Measurements from ENCODE around the gene CRADD.

Gene CRADD

DNA sequence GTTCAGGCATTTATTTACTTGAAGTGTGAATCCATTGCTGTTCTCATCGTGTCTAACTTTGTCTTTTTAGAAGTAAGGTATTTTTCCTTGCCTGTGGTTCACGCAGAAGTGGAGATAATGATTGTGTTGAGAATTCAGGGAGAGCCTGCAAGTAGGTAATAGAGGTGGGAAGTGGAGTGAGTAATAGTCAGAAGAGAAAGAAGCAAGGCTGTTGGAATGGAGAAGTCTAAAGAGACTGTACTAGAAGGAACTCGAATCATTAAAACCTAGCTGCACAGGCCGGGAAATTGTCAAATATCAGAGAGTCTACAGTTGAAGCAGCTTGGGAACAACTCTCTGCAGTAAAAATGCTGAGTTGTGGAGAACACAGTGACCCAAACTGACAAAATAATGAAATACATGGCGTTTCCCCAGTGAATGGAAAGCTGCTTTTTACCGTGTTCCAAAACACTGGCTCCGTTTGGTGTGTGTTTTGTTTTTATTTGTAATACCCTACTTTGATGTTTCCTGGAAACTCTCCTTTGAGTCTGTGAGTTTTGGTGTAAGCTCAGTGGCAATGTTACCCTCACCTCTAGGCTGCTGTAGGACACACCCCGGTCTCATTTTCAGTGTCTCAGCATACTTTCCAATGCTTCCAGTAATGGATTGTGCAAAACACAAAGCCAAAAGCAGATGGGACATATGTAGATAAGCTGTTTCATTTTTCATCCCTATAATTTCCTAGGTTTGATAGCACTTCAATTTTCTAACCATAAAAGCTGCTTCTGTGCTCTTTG, 146.6 kb downstream of the CRADD start:
- H3K4me3 ChIP-seq (ENCODE audit: low read depth in 1 of 2, low read length in 2 of 2): no peak overlapping the region
- H3K27ac ChIP-seq (ENCODE audit: low read length): peak overlapping the region; percentile 47
- peaks cover 6 to 34% of the 10 kb centered on the region in 2 donors for H3K4me1 ChIP-seq (ENCODE audit: control insufficient read depth in 1 of 2, insufficient read depth in 2 of 2, low read length in 2 of 2)

DNA sequence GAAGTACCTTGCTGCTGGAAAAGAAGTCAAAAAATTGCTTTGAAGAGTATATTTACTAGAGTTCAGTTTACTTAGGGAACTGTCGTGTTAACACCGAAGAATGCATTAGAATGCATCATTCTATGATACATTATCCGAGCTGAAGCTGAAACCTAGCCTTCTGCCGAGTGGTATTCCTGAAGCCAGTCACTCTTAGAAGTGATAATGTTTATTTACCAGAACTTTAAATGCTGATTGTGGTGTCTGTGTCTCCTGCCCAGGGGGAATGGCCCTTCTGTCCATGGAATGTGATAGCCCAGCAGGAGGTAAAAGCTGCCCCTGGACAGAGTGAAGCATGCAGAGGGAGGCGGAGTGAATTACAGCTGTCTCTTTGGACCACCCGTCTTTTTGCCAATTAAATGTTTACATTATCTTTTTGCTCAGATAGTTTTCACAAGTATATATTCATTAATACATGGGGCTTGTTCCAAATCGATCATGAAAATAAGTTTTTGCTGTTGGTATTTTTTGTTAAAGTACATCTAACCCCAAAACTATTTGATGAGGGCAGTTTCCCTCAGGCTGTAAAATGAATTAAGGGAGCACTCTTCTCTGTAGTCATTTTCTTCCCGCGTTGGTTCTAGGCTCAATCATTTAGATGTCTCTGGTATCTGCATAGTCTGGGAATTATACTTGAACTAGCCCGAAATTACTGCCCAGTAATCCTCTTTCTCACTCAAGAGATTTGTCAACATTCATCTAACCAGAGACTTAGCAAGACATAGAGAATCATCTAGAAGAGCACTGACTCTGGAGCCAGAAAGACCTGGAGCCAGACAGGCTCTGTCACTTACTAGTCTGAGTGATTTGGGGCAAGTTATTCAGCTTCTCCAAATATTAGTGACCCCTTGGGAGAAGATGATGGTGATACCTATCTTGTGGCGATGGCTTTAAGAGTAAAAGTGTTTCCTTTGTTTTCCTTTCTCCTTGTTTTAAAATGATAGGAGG, 147.6 kb downstream of the CRADD start:
- H3K27ac ChIP-seq (ENCODE audit: low read length): peak overlapping the region; percentile 27
- no peaks in the 10 kb centered on the region for H3K27me3 ChIP-seq (ENCODE audit: low read depth, low read length)
- no peaks in the 10 kb centered on the region for H3K36me3 ChIP-seq (ENCODE audit: control insufficient read depth in 1 of 2, insufficient read depth in 2 of 2, low read length in 2 of 2)
- H3K4me3 ChIP-seq (ENCODE audit: low read depth in 1 of 2, low read length in 2 of 2): no peak overlapping the region
- no peaks in the 10 kb centered on the region for H3K9me3 ChIP-seq (ENCODE audit: control insufficient read depth in 1 of 2, low read length in 2 of 2)
- peaks cover 6 to 34% of the 10 kb centered on the region in 2 donors for H3K4me1 ChIP-seq (ENCODE audit: control insufficient read depth in 1 of 2, insufficient read depth in 2 of 2, low read length in 2 of 2)

More for the DNA sequence above, 146.6 kb downstream of the CRADD start:
- Histone ChIP-seq H3K36me3 (ENCODE audit: control insufficient read depth in 1 of 2, insufficient read depth in 2 of 2, low read length in 2 of 2) (no peaks in the 10 kb centered on the region), H3K27me3 (ENCODE audit: low read depth, low read length) (no peaks in the 10 kb centered on the region), H3K9me3 (ENCODE audit: control insufficient read depth in 1 of 2, low read length in 2 of 2) (no peaks in the 10 kb centered on the region)

DNA sequence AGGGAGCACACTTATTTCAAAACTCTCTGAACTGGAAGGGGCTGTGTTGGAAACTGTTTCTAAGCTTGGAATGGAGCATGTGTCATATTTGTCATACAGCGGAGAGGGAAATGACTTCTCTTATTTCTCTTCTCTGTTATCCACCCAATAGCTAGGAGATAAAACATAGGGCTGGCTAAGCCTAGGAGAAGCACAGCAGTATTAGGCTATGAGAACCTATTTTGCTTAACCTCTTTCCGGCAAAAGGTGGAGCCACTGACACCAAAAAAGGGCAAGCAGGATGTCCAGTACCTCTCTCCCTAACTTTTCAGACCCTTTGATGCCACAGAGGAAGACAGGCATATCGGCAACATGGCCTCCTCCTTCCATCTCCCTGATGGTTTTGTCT, 148.3 kb downstream of the CRADD start:
- H3K36me3 ChIP-seq (ENCODE audit: control insufficient read depth in 1 of 2, insufficient read depth in 2 of 2, low read length in 2 of 2): no peaks in the 10 kb centered on the region
- H3K9me3 ChIP-seq (ENCODE audit: control insufficient read depth in 1 of 2, low read length in 2 of 2): no peaks in the 10 kb centered on the region
- H3K27me3 ChIP-seq (ENCODE audit: low read depth, low read length): no peaks in the 10 kb centered on the region
- peaks cover 6 to 34% of the 10 kb centered on the region in 2 donors for H3K4me1 ChIP-seq (ENCODE audit: control insufficient read depth in 1 of 2, insufficient read depth in 2 of 2, low read length in 2 of 2)
- H3K4me3 ChIP-seq (ENCODE audit: low read depth in 1 of 2, low read length in 2 of 2): no peak overlapping the region
- peak overlapping the region; percentile 27 for H3K27ac ChIP-seq (ENCODE audit: low read length)

DNA sequence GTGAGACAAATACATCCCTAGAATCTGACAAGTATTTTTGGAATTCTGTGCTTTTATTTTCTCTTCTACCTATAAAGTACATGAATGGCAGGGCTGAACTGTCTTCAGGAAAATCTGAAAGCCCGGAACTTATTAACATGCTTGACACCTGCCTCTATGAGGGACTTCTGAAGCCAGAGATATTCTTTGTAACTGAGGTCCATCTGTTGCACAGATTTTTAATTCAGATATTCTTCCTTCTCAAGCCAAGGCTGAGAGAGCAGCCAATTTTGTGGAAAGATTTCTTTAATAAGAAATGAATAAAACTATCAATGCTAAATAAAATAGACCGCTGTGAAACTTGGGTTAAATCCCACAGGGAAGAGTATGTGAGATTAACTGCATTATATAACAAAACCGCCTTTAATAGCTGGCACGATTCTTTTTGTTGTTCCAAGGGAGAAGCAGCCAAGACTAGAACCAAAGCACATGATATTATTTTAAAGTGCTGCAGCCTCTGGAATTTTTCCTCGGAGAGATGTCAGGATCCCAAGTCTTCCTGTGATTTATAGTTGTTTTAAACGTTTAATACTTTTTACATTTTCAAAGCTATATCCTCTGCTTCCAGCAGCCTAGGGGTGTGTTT, 148.9 kb downstream of the CRADD start:
- H3K4me1 ChIP-seq (ENCODE audit: control insufficient read depth in 1 of 2, insufficient read depth in 2 of 2, low read length in 2 of 2): peaks cover 6 to 34% of the 10 kb centered on the region in 2 donors
- no peaks in the 10 kb centered on the region for H3K36me3 ChIP-seq (ENCODE audit: control insufficient read depth in 1 of 2, insufficient read depth in 2 of 2, low read length in 2 of 2)
- H3K9me3 ChIP-seq (ENCODE audit: control insufficient read depth in 1 of 2, low read length in 2 of 2): no peaks in the 10 kb centered on the region
- H3K4me3 ChIP-seq (ENCODE audit: low read depth in 1 of 2, low read length in 2 of 2): no peak overlapping the region
- H3K27ac ChIP-seq (ENCODE audit: low read length): peak overlapping the region; percentile 27
- H3K27me3 ChIP-seq (ENCODE audit: low read depth, low read length): no peaks in the 10 kb centered on the region

DNA sequence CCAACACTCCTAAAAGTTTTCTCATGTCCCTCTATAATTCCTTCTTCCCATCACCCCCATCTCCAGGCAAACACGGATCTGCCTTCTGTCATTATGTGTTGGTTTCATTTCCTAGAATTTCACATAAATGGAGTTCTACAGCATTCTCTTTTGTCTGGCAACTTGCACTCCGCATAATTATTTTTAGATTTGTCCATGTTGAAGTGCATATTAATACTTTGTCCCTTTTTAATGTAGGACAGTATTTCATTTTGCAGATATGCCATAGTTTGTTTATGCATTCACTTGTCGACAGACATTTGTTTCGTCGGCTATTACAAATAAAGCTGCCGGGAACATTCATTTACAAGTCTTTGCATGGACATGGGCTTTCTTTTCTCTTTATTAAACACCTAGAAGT, 150.0 kb downstream of the CRADD start:
- Histone ChIP-seq H3K27ac (ENCODE audit: low read length) (no peak overlapping the region), H3K36me3 (ENCODE audit: control insufficient read depth in 1 of 2, insufficient read depth in 2 of 2, low read length in 2 of 2) (no peaks in the 10 kb centered on the region), H3K27me3 (ENCODE audit: low read depth, low read length) (no peaks in the 10 kb centered on the region), H3K9me3 (ENCODE audit: control insufficient read depth in 1 of 2, low read length in 2 of 2) (no peaks in the 10 kb centered on the region), H3K4me3 (ENCODE audit: low read depth in 1 of 2, low read length in 2 of 2) (no peak overlapping the region), H3K4me1 (ENCODE audit: control insufficient read depth in 1 of 2, insufficient read depth in 2 of 2, low read length in 2 of 2) (peaks cover 6 to 34% of the 10 kb centered on the region in 2 donors)

DNA sequence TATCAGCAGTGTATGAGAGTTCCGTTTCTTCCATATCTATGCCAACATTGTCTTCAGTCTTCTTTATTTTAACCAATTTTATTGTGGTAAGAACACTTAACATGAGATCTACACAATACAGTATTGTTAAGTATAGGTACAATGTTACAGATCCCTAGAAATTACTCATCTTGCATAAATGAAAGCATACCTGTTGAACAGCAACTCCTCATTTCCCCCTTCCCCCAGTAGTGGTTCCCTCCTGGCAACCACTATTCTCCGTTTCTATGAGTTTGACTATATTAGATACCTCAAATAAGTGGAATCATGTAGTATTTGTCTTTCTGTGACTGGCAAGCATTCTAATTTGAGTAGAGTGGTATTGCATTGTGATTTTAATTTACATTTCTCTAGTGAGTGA, 150.5 kb downstream of the CRADD start:
- Histone ChIP-seq H3K36me3 (ENCODE audit: control insufficient read depth in 1 of 2, insufficient read depth in 2 of 2, low read length in 2 of 2) (no peaks in the 10 kb centered on the region), H3K27me3 (ENCODE audit: low read depth, low read length) (no peaks in the 10 kb centered on the region)

DNA sequence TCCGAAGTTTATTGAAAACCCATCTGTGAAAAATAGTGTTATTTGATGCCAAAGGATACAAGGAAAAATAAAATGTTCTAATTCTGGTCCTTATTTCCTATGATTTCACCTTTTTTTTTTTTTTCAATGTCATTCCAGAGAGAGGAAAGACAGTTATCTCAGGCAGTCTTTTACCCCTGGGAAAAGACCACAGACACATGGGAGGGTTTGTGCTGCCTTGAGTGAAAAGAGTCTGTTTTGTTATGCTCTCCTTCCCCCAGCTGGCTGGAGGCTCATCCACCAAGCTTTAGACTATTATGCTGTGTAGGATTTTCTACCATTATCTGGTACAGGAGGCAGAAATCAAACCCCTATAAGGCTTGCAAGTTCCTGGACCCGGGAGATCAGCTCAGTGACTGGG, 151.8 kb downstream of the CRADD start:
- H3K36me3 ChIP-seq (ENCODE audit: control insufficient read depth in 1 of 2, insufficient read depth in 2 of 2, low read length in 2 of 2): no peaks in the 10 kb centered on the region
- no peaks in the 10 kb centered on the region for H3K9me3 ChIP-seq (ENCODE audit: control insufficient read depth in 1 of 2, low read length in 2 of 2)
- no peaks in the 10 kb centered on the region for H3K27me3 ChIP-seq (ENCODE audit: low read depth, low read length)
- no peak overlapping the region for H3K4me3 ChIP-seq (ENCODE audit: low read depth in 1 of 2, low read length in 2 of 2)
- H3K4me1 ChIP-seq (ENCODE audit: control insufficient read depth in 1 of 2, insufficient read depth in 2 of 2, low read length in 2 of 2): peaks cover under 1 to 25% of the 10 kb centered on the region in 2 donors
- H3K27ac ChIP-seq (ENCODE audit: low read length): no peak overlapping the region

More for the DNA sequence above, 150.5 kb downstream of the CRADD start:
- no peaks in the 10 kb centered on the region for H3K9me3 ChIP-seq (ENCODE audit: control insufficient read depth in 1 of 2, low read length in 2 of 2)
- H3K4me1 ChIP-seq (ENCODE audit: control insufficient read depth in 1 of 2, insufficient read depth in 2 of 2, low read length in 2 of 2): peaks cover 6 to 34% of the 10 kb centered on the region in 2 donors
- no peak overlapping the region for H3K27ac ChIP-seq (ENCODE audit: low read length)
- H3K4me3 ChIP-seq (ENCODE audit: low read depth in 1 of 2, low read length in 2 of 2): no peak overlapping the region

DNA sequence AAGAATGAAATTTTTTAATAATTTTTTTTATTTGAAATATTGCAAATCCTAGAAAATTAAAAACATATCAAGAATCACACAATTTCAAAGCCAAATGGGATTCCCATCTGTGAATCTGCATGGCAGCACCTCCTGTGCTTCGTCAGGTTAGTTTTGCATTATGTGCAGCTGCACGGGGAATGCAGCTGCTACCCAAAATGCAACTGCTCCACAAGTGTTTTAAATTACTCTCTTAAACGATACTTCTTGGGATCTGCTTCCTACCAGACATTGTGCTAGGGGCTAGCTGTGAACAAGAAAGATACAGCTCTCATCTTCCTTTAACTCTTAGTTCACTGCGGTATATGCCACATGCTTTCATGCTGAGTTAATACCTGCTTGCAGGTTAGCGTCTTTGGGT, 154.2 kb downstream of the CRADD start:
- no peaks in the 10 kb centered on the region for H3K9me3 ChIP-seq (ENCODE audit: control insufficient read depth in 1 of 2, low read length in 2 of 2)
- peaks cover 0 to 11% of the 10 kb centered on the region in 2 donors for H3K4me1 ChIP-seq (ENCODE audit: control insufficient read depth in 1 of 2, insufficient read depth in 2 of 2, low read length in 2 of 2)
- no peak overlapping the region for H3K4me3 ChIP-seq (ENCODE audit: low read depth in 1 of 2, low read length in 2 of 2)
- no peaks in the 10 kb centered on the region for H3K27me3 ChIP-seq (ENCODE audit: low read depth, low read length)
- H3K36me3 ChIP-seq (ENCODE audit: control insufficient read depth in 1 of 2, insufficient read depth in 2 of 2, low read length in 2 of 2): no peaks in the 10 kb centered on the region
- H3K27ac ChIP-seq (ENCODE audit: low read length): no peak overlapping the region

DNA sequence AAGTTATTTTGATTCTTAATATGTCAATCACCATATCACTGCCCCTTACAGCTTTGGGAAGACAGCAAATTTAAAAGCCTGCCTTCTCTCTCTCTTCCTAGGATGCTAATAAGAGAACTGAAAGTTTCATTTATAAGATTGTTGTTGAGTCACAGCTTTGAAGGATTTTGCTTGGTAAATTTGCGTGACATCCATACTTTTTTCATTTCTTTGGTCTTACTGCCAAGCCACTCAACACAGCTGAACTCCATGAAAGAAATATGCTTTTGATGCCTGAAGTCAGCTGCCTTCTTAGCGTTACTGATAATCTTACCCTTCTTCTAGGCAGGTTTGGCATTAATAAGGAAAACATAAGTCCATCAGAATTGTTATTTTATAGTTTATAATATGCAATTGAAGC, 155.0 kb downstream of the CRADD start:
- Histone ChIP-seq H3K27ac (ENCODE audit: low read length) (no peak overlapping the region), H3K36me3 (ENCODE audit: control insufficient read depth in 1 of 2, insufficient read depth in 2 of 2, low read length in 2 of 2) (no peaks in the 10 kb centered on the region), H3K4me1 (ENCODE audit: control insufficient read depth in 1 of 2, insufficient read depth in 2 of 2, low read length in 2 of 2) (peaks cover 0 to 4% of the 10 kb centered on the region in 2 donors), H3K9me3 (ENCODE audit: control insufficient read depth in 1 of 2, low read length in 2 of 2) (no peaks in the 10 kb centered on the region), H3K27me3 (ENCODE audit: low read depth, low read length) (no peaks in the 10 kb centered on the region), H3K4me3 (ENCODE audit: low read depth in 1 of 2, low read length in 2 of 2) (no peak overlapping the region)

DNA sequence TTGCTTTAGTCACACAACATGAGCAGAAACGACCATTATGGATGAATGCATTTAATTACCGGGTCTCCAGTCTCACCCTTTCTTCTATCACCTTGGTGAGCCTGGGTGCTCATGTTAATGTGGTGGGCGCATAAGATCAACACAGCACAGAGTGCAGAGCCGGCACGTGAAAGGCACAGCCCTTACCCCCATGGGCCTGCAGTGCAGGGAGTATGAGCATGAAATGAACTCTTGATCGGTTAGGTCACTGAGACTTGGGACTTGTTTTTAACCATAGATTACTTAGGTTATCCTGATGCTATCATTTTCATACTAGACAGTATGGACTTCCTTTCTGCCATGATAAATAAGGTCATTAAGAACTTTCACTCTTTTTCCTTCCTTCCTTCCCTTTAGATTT, 156.8 kb downstream of the CRADD start:
- Histone ChIP-seq H3K4me1 (ENCODE audit: control insufficient read depth in 1 of 2, insufficient read depth in 2 of 2, low read length in 2 of 2) (peaks cover 0 to 3% of the 10 kb centered on the region in 2 donors), H3K27ac (ENCODE audit: low read length) (no peak overlapping the region), H3K36me3 (ENCODE audit: control insufficient read depth in 1 of 2, insufficient read depth in 2 of 2, low read length in 2 of 2) (no peaks in the 10 kb centered on the region), H3K4me3 (ENCODE audit: low read depth in 1 of 2, low read length in 2 of 2) (no peak overlapping the region), H3K27me3 (ENCODE audit: low read depth, low read length) (no peaks in the 10 kb centered on the region), H3K9me3 (ENCODE audit: control insufficient read depth in 1 of 2, low read length in 2 of 2) (no peaks in the 10 kb centered on the region)

Measured in muscle layer of duodenum (tissue), 2 donors.